ENCODE results near the gene PDCD4. TPM values are rescaled to one million over a fixed set of nuclear protein-coding genes. Genes with fewer than 3 reads are reported as not detected.

The PDCD4 gene
- total and polyA plus RNA-seq, 2 of the 13 experiments (the other 11 are each of a cell fraction or from before 2014, with no cell fraction given): 22.8 to 56.2 TPM

GRCh38 chr10:110872145-110872983 lies 636 bp downstream of the PDCD4 start (continued):
- TF ChIP-seq PRDM10 (CRISPR knock-in tag; IDR thresholded peaks at IDR 0.05; ENCODE audit: low read depth): peak; percentile 84
- TF ChIP-seq MIER2 (CRISPR knock-in tag; IDR thresholded peaks at IDR 0.05): no peak
- TF ChIP-seq TIGD3 (CRISPR knock-in tag; IDR thresholded peaks at IDR 0.05; ENCODE audit: borderline replicate concordance): no peak
- TF ChIP-seq ZNF768 (CRISPR knock-in tag; IDR thresholded peaks at IDR 0.05): no peak
- no peak for TF ChIP-seq HDAC6 (IDR thresholded peaks at IDR 0.05; ENCODE audit: low read depth, low read length)
- TF ChIP-seq ZBTB40 (IDR thresholded peaks at IDR 0.05): no peak
- TF ChIP-seq ZBTB40 (CRISPR knock-in tag; IDR thresholded peaks at IDR 0.05): 0 out of 2 replicates have a peak, but pooled peaks have one; percentile 33
- peak; percentile 61; the same call in 1 of the 2 replicates for TF ChIP-seq HIVEP1 (CRISPR knock-in tag; IDR thresholded peaks at IDR 0.05)
- no peak for TF ChIP-seq ZNF530 (CRISPR knock-in tag; IDR thresholded peaks at IDR 0.05; ENCODE audit: low read depth)
- TF ChIP-seq ELK4 (CRISPR knock-in tag; IDR thresholded peaks at IDR 0.05; ENCODE audit: borderline replicate concordance): no peak
